ENCODE results near the gene EVA1C. TPM values are rescaled to one million over a fixed set of nuclear protein-coding genes. Genes with fewer than 3 reads are reported as not detected.

Gene EVA1C, protein sequence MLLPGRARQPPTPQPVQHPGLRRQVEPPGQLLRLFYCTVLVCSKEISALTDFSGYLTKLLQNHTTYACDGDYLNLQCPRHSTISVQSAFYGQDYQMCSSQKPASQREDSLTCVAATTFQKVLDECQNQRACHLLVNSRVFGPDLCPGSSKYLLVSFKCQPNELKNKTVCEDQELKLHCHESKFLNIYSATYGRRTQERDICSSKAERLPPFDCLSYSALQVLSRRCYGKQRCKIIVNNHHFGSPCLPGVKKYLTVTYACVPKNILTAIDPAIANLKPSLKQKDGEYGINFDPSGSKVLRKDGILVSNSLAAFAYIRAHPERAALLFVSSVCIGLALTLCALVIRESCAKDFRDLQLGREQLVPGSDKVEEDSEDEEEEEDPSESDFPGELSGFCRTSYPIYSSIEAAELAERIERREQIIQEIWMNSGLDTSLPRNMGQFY
- 34.9 and 38.8 TPM in 2 replicates for total RNA-seq

DNA sequence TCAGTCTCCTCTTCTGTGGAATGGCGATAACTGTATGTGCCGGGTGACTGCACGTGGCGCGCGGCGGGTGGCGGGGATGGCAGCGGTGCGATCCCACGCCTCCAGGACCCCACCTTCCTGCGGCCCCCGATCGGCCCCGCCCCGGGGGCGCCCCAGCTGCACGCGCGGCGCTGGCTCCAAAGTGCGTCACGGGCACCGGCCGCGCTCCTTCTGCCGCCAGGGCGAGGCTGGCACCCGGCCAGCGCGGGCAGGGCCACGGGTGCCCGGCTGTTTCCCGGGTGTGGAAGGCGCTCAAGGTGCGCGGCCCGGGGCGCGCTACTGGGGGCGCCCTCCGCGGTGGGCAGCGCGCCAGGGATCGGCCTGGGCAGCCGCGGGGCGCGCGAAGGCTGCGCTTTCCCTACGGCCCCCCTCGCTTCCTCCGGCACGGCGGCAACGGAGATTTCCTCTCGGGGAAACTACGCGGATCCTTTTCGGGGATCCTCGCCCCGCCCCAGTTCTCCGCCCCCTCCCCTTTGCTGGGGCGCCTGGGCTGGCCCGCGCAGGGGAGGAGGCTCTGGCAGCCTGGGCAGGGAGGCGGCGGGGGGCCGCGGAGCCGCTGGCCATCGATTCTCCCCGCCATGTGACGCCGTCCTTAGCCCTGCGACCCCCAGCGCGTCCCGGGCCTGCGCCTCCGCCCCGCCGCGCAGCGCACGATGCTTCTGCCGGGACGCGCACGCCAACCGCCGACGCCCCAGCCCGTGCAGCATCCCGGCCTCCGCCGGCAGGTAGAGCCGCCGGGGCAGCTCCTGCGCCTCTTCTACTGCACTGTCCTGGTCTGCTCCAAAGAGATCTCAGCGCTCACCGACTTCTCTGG lies at the start of gene EVA1C:
TSS of gene EVA1C (plus strand) at position 545 of the 853 bp plus-strand sequence. CDS start at position 693, 148 bp downstream.

DNA sequence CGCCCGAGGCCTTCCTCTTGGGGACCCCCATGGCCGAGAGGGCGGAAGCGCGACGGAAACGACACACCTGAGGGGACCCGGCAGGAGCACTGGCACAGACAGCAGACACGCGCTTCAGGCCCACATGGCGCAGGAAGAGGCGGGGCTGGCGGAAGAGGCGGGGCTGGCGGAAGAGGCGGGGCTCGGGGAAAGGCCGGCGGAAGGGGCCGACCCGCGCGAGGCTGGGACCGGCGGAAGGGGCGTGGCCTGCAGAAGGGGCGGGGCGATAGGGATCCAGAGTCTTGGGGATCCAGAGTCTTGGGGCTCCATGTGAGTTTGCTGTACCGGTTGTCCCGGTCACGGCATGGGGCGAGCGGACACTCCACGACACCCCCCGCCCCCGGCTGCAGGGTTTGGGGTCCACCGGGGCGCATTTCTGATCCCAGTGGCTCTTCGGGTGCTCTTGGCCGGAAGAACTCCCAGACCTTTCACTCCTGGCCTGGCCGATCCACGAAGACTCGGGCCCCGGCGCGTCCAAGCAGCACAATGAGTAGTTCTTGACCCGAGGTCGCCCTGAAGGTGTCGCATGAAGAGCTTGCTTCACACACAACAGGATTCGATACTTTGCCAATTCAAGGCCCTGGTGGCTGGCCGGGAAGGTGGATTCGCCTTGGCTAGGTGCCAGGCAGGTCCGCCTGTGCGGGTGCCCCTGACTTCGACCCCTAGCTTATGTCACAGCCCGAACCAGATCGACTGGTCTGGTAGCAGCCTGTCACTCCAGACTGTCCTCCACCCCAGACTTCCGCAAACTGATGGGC lies 19.4 kb upstream of the EVA1C start, which contains the start of gene URB1:
TSS of gene URB1 (minus strand) at position 133 of the 797 bp plus-strand sequence. CDS start at position 31, 102 bp downstream.

Small RNA genes within 50 kb of the gene (small RNA-seq; reads per million reads assigned to genes)
- gene RF00438 (not detected), gene RNA5SP490 (not detected), gene SNORA80A (210 reads per million, percentile 99 among the genes with 10 or more reads in this experiment)

Other genes with a start within 250 kb of the EVA1C start
- 16.1 and 23.2 TPM in 2 replicates for gene MIS18A, start 133.7 kb upstream of the EVA1C start, total RNA-seq
- not detected in 2 replicates for gene MRAP, start 113.9 kb upstream of the EVA1C start, total RNA-seq
- gene URB1, start 19.7 kb upstream of the EVA1C start, total RNA-seq: 30.3 and 30.7 TPM in 2 replicates
- gene TCP10L, start 172.8 kb downstream of the EVA1C start, total RNA-seq: 0.13 TPM in 1 of 2 replicates, not detected in the other
- gene CFAP298, start 199.7 kb downstream of the EVA1C start, total RNA-seq: 23.8 and 26.9 TPM in 2 replicates